Activated naive CD4-positive, alpha-beta T cell treated with anti-CD3 and anti-CD28 coated beads, Interleukin-2, amount 50 U/mL, for 16 hours (primary cell): ENCODE results near the gene TPO.
"Not testable (repeated sequence)": the region's sequence is repeated elsewhere in the genome, so short reads cannot be mapped to it uniquely, and the experiment has no call there.

Experiments used
- DNase-seq: peaks from one replicate; pipeline ENCODE4 v3.0.0-alpha.2; 2020

TPO gene

DNA sequence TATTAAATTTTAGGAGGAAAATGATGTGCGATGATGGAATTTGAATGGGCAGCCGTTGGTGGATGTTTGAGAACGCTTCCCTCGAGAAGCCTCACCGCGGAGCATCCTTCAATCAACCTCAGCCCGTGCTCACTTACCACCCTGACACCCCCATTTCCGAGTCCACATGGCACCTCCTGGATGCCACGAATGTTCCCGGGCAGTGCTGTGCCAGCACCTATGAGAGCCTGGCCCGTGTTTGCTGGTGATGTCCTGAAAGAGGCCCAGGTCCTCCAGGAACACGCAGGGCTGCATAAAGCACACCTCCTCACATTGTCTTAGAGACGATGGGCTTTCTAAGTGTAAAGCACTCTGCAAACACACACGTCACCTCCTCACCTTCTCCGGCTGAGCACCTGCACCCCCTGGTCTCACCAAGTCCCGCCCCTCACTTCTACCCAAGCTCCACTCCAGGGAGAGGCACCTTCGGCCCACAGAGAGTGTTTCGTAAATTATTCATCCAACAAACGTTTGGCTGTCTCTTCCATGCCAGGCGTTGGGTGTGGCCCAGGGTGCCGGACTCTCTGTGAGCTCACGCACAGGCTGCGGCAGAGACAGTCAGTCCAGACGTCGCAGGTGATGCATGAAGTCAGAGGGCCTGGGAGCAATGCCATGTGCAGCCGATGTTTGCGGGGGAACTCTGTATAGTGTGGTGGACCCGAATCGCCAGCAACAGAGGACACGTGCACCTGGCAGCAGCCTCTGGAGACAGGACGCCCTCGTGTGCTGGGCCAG is 150.0 kb downstream of the TPO start:
- no peak for DNase-seq

DNA sequence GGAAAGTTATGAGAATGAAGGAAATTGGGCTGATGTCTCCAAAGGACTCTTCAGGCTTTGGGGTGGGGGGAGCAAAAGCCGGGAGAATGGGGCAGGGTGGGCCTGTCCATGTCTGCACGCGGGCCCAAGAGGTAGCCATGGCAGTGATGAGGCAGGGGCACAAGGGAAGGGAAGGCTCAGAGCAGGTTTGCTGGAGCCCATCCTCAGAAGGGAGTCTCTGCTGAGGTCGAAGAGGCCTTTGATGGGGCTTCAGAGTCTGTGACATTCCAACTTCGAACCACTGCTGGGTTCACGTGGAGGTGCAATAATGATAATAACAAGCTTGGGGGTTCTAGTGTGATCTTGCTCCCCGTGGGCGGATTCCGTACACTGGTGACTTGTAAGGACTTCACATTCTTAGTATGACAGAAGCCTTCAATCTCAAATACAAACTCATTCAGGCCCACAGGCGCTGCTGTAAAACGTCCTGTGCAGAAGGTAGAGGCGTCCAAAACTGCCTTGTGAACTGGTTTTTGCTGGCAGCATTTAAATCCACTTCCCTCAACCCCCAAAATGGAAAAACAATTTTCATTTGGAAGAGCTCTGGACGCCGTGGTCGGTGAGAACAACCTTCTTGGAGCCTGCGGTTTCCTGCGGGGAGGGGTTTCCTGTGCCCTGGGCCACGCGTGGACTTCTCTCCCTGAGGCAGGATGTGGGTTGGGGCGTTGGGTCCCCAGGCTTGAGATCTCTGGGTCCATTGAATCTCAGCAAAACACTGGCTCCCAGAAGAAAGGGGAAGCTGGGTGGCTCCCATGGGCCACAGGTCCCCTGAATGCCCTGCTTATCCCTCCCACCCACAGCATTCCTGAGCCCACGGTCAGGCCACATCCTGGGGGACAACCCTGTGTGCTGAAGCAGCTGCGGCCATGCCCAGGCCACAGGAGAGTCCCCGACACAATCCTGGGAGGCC is 151.0 kb downstream of the TPO start:
- no peak for DNase-seq

DNA sequence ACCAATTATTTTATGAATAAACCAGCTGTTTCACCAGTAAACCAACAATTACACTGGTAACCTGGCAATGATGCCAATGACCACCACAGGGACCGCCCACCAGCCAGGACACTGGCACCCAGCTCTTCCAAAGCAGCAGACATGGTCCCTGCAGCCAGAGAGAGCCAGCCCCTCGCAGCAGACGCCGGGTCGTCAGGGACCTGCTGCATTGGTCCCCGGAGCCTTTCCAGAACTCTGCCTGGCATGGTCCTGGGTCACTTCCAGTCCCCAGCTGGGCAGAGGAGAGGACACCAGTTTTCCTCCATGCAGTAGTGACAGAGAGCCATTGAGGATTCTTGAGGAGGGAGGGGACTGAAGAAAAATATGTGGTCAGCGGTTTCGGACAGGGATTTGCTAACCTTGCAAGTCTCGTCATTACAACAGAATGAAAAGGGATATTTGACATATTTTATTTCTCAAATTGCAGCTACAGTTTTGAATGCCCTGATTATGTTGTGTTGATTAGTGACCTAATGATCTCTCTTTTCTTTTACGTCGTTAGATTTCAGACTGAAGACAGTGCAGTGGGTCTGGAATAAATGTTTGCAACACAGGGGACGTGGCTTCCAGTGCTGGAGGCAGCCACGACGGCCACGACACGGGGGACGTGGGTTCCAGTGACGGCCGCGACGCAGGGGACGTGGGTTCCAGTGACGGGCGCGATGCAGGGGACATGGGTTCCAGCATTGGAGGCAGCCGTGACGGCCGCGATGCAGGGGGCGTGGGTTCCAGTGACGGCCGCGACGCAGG is 154.5 kb downstream of the TPO start:
- no peak for DNase-seq

DNA sequence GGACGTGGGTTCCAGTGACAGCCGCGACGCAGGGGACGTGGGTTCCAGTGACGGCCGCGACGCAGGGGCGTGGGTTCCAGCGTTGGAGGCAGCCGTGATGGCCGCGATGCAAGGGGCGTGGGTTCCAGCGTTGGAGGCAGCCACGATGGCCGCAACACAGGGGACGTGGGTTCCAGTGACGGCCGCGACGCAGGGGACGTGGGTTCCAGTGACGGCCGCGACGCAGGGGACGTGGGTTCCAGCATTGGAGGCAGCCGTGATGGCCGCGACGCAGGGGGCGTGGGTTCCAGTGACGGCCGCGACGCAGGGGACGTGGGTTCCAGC is 155.0 kb downstream of the TPO start:
- DNase-seq = not testable (repeated sequence)

DNA sequence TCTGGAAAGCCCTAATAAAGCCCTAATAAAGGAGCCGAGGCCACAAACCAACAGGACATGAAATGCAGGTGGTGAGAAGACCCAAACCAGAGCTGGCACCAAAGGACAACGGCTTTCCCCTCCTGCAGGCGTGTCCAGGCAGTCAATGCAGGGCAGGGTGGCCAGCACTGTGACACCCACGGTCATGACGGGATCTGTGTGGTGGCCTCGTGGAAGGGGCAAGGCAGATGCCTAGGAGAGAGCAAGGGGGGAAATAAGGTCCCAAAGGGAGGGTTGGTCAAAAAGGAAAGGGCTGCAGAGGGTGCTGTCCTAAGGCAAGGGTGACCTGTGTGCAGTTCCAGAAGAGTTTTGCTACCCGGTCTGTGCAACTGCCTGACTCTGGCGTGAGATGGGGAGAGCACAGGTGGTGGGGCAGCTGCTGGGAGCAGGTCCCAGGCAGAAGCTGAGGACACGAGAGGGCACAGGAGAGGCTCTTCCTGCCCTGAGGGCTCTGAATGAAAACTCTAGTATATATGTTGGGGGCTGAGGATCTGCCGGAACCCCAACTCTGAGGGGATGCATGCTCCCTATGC is 156.7 kb downstream of the TPO start:
- no peak for DNase-seq

DNA sequence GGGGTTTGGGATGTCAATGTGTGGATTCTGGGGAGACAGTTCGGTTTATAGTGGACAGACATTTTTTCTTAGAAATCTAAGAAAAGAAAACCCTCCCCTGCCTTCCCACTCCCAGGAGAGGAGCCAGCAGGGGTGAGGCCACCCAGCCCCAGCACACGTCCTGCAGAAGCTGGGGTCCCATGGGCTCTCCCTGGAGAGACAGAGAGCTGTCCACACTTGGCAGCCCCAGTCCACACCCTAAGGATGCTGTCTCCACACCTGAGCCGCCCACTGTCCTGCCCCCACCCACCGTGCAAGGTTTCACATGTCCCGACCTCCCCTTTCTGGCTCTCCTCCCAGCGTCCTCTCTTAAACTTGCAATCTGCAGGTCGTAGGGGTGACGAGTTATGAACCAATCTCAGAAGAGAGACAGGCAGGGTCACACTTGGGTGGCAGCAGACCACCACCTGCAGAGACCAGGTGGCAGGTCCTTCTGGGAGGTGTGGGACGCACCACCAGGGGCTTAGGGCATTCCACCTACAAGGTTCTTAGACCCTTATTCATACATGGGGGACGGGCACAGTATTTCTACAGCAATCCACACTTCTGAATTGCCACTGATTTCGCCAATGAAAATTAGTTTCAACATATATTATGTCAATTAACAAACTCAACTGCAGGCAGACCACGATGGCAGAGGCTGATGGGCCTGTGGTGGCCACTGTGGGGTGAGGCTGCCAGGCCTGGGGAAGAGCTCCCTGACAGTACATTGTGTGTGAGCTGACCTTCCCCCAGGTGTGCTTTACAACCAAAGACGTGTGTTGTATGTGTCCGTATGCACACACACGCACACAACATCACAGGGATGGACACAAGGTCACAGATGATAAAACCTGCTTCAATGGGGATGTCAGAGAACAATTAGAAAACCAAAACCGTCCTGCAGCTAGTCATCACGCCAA is 158.5 kb downstream of the TPO start:
- DNase-seq = no peak

DNA sequence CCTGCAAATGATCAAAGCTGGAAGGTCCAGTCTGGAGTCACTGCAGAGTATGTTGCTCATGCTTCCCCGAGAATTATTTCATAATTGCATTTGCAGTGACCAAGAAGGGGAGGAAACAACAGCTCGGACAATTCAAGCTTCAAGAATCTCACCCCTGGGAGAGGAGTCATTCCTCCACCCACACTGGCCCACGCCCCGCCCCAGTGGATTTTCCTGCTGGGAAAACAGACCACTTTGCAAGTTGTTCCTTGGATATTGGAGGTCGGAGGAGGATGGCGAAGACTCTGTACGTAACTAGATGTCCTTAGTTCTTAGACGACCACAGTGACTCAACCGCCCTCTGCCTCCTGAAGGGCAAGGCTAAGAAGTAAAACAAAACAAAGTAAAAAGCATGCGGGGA is 159.4 kb downstream of the TPO start:
- DNase-seq = no peak

DNA sequence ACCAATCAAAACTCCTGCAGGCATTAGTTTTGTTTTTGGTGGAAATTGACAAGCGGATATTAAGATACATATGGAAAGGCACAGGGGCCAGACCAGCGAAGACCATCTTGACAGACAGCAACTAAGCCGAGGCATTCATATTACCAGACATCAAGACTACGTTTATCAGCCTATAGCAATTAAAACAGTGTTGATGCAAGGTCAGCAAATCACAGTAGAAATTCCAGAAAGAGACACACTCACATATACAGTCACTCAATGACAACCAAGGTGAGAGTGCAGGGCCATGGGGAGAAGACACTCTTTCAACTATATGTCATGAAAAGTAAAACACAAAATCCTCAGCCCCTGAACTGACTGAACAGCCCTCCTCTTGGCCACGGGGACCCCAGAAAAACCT is 164.6 kb downstream of the TPO start:
- DNase-seq = no peak

DNA sequence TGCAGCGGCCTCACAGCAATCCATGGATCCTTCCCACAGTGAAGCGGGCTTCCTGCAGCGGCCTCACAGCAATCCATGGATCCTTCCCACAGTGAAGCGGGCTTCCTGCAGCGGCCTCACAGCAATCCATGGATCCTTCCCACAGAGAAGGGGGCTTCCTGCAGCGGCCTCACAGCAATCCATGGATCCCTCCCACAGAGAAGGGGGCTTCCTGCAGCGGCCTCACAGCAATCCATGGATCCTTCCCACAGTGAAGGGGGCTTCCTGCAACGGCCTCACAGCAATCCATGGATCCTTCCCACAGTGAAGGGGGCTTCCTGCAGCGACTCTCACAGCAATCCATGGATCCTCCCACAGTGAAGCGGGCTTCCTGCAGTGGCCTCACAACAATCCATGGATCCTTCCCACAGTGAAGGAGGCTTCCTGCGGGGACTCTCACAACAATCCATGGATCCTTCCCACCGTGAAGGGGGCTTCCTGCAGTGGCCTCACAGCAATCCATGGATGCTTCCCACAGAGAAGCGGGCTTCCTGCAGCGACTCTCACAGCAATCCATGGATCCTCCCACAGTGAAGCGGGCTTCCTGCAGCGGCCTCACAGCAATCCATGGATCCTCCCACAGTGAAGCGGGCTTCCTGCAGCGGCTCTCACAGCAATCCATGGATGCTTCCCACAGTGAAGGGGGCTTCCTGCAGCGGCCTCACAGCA is 168.1 kb downstream of the TPO start:
- DNase-seq = not testable (repeated sequence)

DNA sequence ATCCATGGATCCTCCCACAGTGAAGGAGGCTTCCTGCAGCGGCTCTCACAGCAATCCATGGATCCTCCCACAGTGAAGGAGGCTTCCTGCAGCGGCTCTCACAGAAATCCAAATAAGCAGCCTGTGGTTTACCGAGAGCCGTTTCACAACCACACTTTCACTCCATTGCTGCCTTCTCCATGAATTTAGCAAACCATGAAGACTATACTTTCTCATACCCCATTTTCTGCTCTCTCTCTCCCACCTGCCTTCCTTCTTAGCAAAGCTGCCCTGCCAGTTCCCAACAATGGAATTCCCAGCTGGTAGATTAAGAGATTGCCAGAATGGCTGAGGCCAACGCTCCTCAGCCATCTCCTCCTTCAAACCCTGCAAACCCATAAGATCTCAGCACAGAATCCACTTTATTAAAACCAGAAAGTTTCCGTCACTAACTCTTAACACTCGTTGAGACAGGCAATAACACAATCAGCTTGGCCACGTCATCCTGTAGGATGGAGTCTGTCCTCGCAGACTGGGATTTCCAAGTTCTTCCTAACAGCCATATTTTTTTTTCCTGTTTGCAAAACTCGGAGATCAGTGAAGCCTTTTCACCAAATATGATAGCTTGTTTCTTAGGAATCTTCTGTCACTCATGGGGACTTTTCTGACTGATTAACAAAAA is 168.8 kb downstream of the TPO start:
- DNase-seq = no peak

DNA sequence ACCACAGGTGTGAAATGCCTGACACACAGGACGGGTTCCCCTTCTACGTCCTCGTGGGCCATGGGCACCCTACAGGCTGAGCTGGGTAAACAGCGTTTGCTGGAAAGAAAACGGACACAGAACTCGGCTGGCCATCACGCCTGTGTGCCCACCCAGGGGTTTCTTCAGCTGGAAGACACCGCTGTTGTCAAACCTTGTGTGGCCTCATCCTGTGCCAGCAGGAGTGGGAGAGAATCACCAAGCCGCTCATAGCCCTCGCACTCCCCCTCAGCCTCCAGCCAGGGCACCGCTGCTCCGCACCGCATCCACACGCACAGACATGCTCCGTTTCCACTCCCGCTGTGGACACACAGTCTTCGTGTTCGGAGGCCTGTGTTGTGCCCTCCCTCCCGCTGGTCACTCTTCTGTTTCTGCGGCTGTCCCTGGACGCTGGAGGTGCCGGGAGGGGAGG is 169.7 kb downstream of the TPO start:
- DNase-seq = no peak

DNA sequence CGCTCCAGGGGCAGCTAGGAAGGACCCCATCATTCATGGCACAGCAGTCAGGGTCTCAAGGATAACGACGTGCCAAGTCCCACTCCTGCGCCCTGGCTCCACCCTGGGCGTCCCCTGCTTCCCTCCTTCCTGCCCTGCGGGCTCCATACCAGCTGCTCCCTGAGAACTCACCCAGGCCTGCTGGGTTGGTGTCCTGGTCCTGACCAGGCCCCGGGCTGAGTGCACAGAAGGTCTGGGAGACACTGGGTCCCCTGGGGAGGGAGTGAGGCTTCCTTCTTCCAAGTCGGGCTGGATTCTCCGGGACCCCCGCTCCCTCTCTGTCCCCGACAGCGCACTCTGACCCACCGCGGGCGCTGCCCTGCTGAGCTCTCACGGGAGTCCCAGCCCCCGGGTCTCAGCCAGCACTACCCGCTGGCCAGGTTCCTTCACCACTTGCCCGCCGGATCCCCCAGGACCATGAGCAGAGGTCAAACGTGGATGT is 170.8 kb downstream of the TPO start:
- DNase-seq = no peak

DNA sequence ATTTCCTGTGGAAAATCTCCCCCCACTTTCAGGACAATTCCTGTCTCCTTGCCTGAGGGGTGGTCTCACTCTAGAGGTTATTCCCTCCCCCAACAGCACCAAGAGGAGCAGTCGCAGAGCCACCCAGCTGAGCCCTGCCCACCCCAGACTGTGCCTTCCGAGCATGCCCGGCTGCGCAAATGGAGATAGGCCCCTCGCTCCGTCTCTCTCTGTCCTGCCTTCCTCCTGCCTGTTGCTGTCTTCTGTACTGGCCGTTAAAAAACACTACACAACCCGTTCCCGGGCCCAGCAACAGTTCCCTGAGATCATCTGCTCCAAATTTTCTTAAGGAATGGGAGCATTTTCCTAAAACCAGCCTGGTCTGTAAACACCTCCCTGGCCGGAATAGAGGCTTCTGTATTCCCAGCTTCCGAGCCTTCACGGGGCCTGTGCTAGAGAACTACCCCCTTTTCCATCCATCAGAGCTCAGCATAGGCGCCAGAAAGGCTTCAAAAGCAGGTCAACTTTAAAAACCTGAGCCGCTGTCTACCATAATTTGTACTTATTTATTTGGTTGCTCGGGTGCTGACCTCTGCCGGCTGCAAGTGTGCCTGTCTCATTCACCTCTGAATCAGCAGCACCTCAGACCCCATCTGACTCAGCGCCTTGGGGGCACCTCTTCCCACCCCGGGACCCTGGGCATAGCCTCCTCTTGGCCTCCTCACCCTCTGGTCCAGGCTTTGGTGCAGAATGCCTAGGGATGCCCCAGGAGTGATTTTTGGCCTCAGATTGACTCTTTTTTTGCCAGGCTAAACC is 171.6 kb downstream of the TPO start:
- no peak for DNase-seq

DNA sequence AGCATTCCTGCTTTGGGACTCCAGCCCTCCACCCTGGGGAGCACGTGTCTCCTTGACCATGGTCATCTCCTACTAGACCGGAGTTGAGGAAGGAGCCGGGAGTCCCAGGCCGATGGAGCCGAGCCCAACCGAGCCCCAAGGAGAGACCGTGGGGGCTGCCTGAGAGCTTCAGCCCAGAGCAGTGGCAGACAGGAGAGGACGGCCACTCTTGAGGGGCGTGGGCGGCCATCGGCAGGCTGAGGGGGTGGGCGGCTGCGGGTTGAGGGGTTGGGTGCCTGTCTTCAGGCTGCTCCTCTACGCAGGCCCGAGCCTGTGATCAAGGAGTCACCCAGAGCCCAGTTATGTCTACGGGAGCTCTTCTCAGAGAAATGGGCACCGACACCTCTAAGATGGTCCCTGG is 172.4 kb downstream of the TPO start:
- DNase-seq = no peak

DNA sequence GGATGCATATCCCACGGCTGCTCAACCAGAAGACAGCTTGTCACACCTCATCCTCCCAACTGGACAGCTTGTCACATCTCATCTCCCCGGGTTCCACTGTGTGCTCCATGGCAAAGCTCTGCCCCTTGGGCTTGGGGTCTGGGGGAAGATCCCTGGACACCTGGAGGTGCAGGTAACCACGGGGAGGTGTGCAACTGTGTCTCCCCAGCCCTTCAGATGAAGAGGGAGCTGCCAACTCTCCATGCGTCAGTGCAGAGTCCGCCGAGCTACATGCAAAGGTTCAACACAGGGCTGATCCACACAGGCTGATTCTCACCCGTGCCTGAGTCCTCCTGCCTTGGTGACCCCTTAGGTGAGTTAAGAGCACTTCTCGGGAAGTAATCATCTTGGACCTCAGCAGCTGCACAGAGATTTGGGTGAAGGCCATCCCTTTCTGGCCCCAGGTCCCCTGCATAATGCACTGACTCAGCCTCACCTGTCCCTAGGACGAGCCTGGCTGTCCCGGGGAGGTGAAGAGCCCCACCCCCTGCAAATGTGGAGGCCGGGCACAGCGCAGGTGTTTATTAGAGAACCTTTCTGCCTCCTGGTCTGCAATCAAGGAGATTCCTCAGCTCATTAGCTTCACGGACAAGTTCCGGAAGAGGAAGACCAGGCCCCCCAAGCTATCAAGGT is 173.1 kb downstream of the TPO start:
- no peak for DNase-seq

DNA sequence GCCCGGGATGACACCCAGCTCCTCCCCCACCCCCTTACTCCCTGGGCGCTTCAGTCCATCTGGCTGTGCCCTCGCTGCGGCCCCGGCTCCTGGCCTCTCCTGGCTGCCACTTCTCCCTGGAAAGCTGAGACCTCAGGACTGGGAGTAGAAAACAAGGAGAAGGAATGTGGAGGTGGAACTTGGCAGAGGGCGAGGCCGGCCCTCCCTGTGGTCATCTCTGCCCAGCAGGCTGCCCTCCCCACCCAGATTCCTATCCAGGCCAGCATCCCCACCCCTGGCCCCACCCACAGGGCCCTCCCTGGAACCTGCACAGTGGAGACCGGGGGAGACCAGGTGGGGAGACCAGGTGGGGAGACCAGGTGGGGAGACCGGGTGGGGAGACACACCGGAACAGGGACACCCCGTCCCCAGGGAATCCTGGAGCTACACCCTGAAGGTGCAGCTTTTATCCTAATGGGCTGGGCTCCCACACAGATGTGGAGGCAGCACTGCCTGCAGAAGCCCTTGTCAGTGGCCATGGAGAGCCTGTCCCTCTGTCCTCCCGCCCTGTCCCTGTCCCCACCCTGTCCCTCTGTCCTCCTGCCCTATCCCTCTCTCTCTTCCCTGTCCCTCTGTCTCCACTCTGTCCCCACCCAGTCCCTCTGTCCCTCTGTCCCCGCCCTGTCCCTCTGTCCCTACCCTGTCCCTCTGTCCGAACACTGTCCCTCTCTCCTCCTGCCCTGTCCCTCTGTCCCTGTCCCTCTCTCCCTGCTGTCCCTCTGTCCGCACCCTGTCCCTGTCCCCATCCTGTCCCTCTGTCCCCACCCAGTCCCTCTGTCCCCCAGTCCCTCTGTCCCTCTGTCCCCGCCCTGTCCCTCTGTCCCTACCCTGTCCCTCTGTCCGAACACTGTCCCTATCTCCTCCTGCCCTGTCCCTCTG is 173.9 kb downstream of the TPO start:
- DNase-seq = no peak

DNA sequence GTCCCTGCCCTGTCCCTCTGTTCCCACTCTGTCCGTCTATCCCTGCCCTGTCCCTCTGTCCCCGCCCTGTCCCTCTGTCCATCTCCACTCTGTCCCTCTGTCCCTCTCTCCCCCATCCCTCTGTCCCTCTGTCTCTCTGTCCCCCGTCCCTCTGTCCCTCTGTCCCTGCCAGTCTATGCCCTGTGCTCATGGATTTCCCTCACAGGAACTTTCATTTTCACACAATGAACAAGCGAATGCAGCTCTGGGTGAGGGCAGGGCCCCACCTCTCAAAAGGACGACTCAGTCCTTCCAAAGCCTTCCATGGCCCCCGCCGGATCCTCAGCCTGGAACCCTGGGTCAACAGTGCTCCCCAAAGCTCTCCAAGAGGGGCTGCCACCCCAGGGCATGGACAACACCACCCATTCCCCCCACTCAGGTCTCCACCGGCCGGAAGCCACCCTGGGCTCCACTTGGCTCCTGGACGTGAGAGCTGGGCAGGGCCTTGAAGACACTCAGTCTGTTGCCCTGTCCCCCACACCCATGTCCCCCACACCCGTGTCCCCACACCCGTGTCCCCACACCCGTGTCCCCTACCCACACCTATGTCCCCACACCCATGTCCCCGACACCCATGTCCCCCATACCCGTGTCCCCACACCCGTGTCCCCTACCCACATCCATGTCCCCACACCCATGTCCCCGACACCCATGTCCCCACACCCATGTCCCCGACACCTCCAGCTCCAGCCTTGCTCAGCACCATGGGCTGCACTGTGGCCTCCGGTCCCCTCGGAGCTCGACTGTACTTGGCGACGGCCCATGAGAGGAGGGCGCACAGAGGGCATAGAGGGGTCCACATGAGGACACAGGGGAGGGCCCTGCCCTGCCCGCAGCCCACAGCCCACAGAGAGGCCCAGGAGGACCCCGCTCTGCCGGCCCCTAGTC is 175.1 kb downstream of the TPO start:
- no peak for DNase-seq
